GM23338 (cell line): ENCODE data around the gene GSTK1.

Experiments
- CREB1 ChIP-seq: fragments of 250-450 bp; sonication (Bioruptor Pico); IDR thresholded peaks from 2 replicates; pipeline ENCODE4 v1.5.0; 2020; ENCODE audit warnings: low read depth, mild to moderate bottlenecking, moderate library complexity
- EZH2 ChIP-seq: fragments of 200-600 bp; sonication (generic); IDR thresholded peaks from one replicate; pipeline ENCODE4 v1.8.0; 2017; ENCODE audit warnings: antibody characterized with exemption, mild to moderate bottlenecking, low read depth; ENCODE audit not compliant: unreplicated experiment
- POLR2AphosphoS5 ChIP-seq: IDR thresholded peaks from 2 replicates; pipeline ENCODE4 v1.6.1; 2016; ENCODE audit warnings: antibody characterized with exemption, low read depth
- STAT1 ChIP-seq: IDR thresholded peaks from one replicate; pipeline ENCODE4 v1.6.1; 2016; ENCODE audit warnings: antibody characterized with exemption; ENCODE audit not compliant: unreplicated experiment
- ZNF114 ChIP-seq: fragments of 250-450 bp; sonication (Bioruptor Pico); IDR thresholded peaks from 2 replicates; pipeline ENCODE4 v1.5.0; 2020; ENCODE audit warnings: mild to moderate bottlenecking, moderate library complexity
- TF ChIP-seq, protein P1 (sequence below), 2 experiments: fragments of 200-600 bp in 1 of 2; sonication (generic) in 1 of 2; conservative IDR thresholded peaks; 2 replicates each; pipeline versions ENCODE4 v1.5.1 to v1.6.1; 2016 to 2017; ENCODE audit warnings: antibody characterized with exemption in 2 of 2, low read depth in 2 of 2, mild to moderate bottlenecking in 2 of 2, moderate library complexity in 1 of 2

DNA sequence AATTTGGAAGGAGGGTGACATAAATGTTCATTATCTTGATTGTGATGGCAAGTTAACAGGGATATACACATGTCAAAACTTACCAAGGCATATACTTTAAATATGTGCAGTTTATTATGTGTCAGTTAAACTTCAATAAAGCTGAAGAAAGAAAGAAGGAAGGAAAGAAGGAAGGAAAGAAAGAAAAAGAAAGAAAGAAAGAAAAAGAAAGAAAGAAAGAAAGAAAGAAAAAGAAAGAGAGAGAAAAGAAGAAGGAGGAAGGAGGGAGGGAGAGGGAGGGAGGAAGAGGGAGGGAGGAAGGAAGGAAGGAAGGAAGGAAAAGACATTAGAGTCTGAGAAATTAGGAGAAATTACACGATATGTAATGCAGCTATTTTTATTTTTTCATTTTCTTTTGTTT lies 15.9 kb upstream of the GSTK1 start:
- TF ChIP-seq, protein P1, sequence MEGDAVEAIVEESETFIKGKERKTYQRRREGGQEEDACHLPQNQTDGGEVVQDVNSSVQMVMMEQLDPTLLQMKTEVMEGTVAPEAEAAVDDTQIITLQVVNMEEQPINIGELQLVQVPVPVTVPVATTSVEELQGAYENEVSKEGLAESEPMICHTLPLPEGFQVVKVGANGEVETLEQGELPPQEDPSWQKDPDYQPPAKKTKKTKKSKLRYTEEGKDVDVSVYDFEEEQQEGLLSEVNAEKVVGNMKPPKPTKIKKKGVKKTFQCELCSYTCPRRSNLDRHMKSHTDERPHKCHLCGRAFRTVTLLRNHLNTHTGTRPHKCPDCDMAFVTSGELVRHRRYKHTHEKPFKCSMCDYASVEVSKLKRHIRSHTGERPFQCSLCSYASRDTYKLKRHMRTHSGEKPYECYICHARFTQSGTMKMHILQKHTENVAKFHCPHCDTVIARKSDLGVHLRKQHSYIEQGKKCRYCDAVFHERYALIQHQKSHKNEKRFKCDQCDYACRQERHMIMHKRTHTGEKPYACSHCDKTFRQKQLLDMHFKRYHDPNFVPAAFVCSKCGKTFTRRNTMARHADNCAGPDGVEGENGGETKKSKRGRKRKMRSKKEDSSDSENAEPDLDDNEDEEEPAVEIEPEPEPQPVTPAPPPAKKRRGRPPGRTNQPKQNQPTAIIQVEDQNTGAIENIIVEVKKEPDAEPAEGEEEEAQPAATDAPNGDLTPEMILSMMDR (conservative IDR thresholded peaks at IDR 0.05; ENCODE audit: low read depth in 2 of 2), result no peak
- TF ChIP-seq ZNF114 (no peak), POLR2AphosphoS5 (no peak), EZH2 (no peak), CREB1 (CRISPR knock-in tag) (no peak), STAT1 (no peak)
